Calu3 (cell line): ENCODE results near the gene EYA4. TPM values are rescaled to one million over a fixed set of nuclear protein-coding genes. Genes with fewer than 3 reads are reported as not detected.
A peak's percentile ranks its signal among the peaks of the same experiment; 100 is the strongest.

ENCODE experiments used
- BruUV-seq: library from RNA; stranded (reverse); fragments of 400-500 nt; replicated peaks from 2 replicates; lab custom pipeline; 2021; lab: Mats Ljungman, UMichigan
- CTCF ChIA-PET: fragments of 300-600 bp; sonication (Branson Sonifier 250); formaldehyde crosslinking; loops from one replicate; lab custom pipeline; 2022; ENCODE audit warnings: antibody characterized with exemption; lab: Charles Lee
- DNase-seq: peaks from one replicate; pipeline ENCODE4 v3.0.0; 2022
- H3K27ac Mint-ChIP-seq: one replicate; pipeline ENCODE4 v1.8.0; 2022; ENCODE audit warnings: mixed read lengths; ENCODE audit not compliant: unreplicated experiment
- H3K27me3 Mint-ChIP-seq: one replicate; pipeline ENCODE4 v1.8.0; 2022; ENCODE audit warnings: mixed read lengths; ENCODE audit not compliant: unreplicated experiment
- H3K36me3 Mint-ChIP-seq: one replicate; pipeline ENCODE4 v1.8.0; 2022; ENCODE audit warnings: mild to moderate bottlenecking, moderate library complexity, mixed read lengths; ENCODE audit not compliant: insufficient read depth, unreplicated experiment
- H3K4me1 Mint-ChIP-seq: one replicate; pipeline ENCODE4 v1.8.0; 2022; ENCODE audit warnings: mild to moderate bottlenecking, low read depth, mixed read lengths; ENCODE audit not compliant: unreplicated experiment
- H3K4me3 Mint-ChIP-seq: one replicate; pipeline ENCODE4 v1.8.0; 2022; ENCODE audit warnings: mild to moderate bottlenecking, low read depth, moderate library complexity, mixed read lengths; ENCODE audit not compliant: unreplicated experiment
- H3K9me3 Mint-ChIP-seq: one replicate; pipeline ENCODE4 v1.8.0; 2022; ENCODE audit warnings: low read depth, mixed read lengths; ENCODE audit not compliant: unreplicated experiment
- CTCF ChIP-seq: fragments of 200-600 bp; IDR thresholded peaks from one replicate; pipeline ENCODE4 v1.8.0; 2022; ENCODE audit warnings: antibody characterized with exemption; ENCODE audit not compliant: unreplicated experiment
- intact Hi-C: fragments of 100-400 bp; cut with micrococcal nuclease; formaldehyde crosslinking; loops from one replicate; pipeline ENCODE4 v1.10.0; 2022; ENCODE audit not compliant: unreplicated experiment
- total RNA-seq: library from RNA; stranded (reverse); gene quantifications from 2 replicates; pipeline ENCODE4 v1.2.3, GENCODE V29; 2022

Gene EYA4
- total RNA-seq, 1 experiment from 2014 or later, result 55.1 TPM

DNA sequence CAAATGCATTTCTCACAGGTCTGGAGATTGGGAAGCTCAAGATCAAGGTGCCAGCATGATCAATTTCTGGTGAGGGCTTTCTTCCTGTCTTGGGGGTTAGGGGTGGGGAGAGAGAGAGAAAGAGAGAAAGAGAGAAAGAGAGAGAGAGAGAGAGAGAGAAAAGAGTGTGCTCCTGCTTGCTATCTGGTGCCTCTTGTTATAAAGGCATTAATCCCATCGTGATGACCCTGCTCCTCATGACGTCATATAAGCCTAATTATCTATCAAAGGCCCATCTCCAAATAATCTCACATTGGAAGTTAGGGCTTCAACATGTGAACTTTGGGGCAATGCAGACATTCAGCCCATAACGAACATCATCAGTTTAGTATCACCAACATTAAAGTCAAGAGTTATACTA lies 114.8 kb downstream of the EYA4 start:
- CTCF ChIA-PET, result interaction anchor here (0.6 to 0.7 kb wide), 2 partner anchors 14 to 262 kb away, joined by 3 read pairs; no protein-coding TSS in a partner anchor
- peaks cover 24% of the 10 kb centered on the region for H3K4me1 Mint-ChIP-seq
- no peak overlapping the region for H3K4me3 Mint-ChIP-seq
- no peak for DNase-seq
- no TSS peak for BruUV-seq
- no peaks in the 10 kb centered on the region for H3K27me3 Mint-ChIP-seq
- no peaks in the 10 kb centered on the region for H3K9me3 Mint-ChIP-seq
- intact Hi-C loops, result no loop called here
- TF ChIP-seq CTCF, result no peak
- no peaks in the 10 kb centered on the region for H3K36me3 Mint-ChIP-seq
- no peak overlapping the region for H3K27ac Mint-ChIP-seq

DNA sequence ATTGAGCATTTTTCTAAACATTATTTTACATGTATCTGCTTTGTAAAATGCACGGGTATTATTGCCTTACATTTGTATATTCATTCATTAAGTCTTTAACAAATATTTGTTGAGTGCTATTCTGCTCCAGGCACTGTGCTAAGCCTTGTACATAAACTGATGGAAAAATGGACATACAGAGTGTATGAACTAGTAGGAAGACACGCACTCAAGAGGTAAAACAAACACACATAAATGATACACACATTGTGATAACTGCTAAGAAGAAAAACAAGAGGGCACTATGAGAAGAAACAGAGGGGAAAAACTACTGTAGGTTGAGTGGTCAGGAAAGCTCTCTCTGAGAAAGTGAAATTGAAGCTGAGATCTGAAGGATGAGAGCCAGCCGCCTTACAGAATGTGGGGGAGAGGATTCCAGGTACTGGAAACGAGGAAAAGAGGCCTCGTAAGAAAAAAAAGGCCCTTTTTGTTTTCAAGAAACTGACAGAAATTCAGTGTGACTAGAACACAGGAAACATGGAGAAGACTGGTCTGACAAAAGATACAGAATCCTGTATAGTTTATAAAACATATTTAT lies 117.5 kb downstream of the EYA4 start:
- no TSS peak for BruUV-seq
- CTCF ChIA-PET, result interaction anchor here (1.0 kb wide), 1 partner anchor 81 kb away, joined by 3 read pairs; no protein-coding TSS in a partner anchor
- Mint-ChIP-seq H3K4me1 (peaks cover 28% of the 10 kb centered on the region), H3K27me3 (no peaks in the 10 kb centered on the region), H3K36me3 (no peaks in the 10 kb centered on the region), H3K4me3 (no peak overlapping the region), H3K27ac (peak overlapping the region; percentile 17), H3K9me3 (no peaks in the 10 kb centered on the region)
- intact Hi-C loops, result no loop called here
- no peak for DNase-seq
- no peak for TF ChIP-seq CTCF

DNA sequence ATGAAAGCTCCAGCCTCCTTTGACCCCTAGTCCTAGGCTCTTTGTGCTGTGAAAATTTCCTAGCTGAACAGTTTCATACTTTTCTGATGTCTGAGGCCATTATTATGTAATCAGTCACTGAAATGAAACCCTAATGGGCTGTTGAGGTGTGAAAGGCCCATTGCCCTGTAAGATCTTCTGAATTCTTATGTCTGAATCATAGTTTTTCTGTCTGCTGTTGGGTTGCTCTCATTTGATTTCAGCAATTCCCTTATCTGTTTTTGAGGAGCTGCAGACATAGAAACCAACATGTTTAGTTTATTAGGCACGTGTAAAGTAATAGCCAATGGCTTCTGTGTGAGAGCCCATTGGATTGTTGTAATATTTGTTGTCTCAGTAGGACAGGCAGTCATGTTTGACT lies 118.1 kb downstream of the EYA4 start:
- Mint-ChIP-seq H3K27ac (no peak overlapping the region), H3K4me1 (peaks cover 28% of the 10 kb centered on the region), H3K9me3 (no peaks in the 10 kb centered on the region), H3K36me3 (no peaks in the 10 kb centered on the region), H3K27me3 (no peaks in the 10 kb centered on the region), H3K4me3 (no peak overlapping the region)
- no TSS peak for BruUV-seq
- no peak for DNase-seq
- CTCF ChIA-PET, result interaction anchor here (1.0 kb wide), 1 partner anchor 82 kb away, joined by 3 read pairs; no protein-coding TSS in a partner anchor
- intact Hi-C loops, result no loop called here
- TF ChIP-seq CTCF, result no peak

GRCh38 chr6:133359760-133360159 lies 118.6 kb downstream of the EYA4 start:
- peaks cover 28% of the 10 kb centered on the region for H3K4me1 Mint-ChIP-seq
- H3K9me3 Mint-ChIP-seq, result no peaks in the 10 kb centered on the region
- no peak for DNase-seq
- no peak overlapping the region for H3K4me3 Mint-ChIP-seq
- BruUV-seq, result no TSS peak
- H3K36me3 Mint-ChIP-seq, result no peaks in the 10 kb centered on the region
- H3K27me3 Mint-ChIP-seq, result no peaks in the 10 kb centered on the region
- intact Hi-C loops, result no loop called here
- CTCF ChIA-PET, result interaction anchor here (1.0 kb wide), 1 partner anchor 82 kb away, joined by 3 read pairs; no protein-coding TSS in a partner anchor
- TF ChIP-seq CTCF, result no peak
- no peak overlapping the region for H3K27ac Mint-ChIP-seq
